NCI-H774 (cell line): Measurements from ENCODE around the gene POTEB3.
"Not testable (repeated sequence)": the region's sequence is repeated elsewhere in the genome, so short reads cannot be mapped to it uniquely, and the experiment has no call there.

ENCODE experiments used
- DNase-seq: peaks from one replicate; lab custom pipeline; 2025; lab: John Stamatoyannopoulos, UW

The POTEB3 gene

DNA sequence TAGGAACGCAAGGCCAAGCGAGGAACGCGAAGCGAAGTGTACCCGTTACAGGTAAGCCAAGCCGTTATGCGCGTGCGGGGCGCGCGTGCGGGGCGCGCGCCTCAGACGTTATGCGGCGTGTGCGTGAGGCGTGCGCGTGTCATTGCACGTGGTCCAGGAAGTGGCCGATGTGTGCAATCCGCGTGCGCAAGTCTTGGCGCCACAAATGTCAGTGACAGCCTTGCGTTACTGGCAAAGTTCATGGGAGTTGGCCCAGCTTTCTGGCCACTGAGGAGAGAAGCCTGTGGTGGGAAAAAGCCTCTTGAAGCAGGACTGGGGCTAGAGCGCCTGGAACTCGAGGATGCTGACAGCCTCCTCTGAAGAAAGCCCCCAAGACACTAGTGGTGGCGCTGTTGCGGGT, at the start of gene POTEB3:
Gene POTEB3 (minus strand): TSS at position 101 of the 400 bp plus-strand sequence. CDS start 488 bp downstream, outside the sequence.
- not testable (repeated sequence) for DNase-seq

DNA sequence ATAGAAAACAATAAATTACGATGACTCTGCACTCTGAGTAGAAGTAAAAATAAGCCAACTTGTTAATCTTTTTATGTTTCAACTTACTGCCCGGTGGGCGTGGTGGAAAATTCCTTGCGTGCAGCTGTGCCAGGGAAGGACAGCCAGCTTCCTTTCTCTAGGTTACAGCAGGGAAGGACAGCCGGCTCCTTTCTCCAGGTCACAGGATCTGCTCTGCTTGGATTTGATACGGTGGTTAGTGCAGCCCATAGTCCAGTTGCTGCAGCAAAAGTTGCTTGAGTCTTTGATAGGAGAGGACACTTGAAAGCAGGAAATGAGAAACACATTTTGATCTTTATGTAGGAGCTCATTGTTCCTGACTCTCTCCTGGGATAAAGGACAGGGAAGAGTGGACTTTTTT, 13.4 kb upstream of the POTEB3 start:
- not testable (repeated sequence) for DNase-seq

DNA sequence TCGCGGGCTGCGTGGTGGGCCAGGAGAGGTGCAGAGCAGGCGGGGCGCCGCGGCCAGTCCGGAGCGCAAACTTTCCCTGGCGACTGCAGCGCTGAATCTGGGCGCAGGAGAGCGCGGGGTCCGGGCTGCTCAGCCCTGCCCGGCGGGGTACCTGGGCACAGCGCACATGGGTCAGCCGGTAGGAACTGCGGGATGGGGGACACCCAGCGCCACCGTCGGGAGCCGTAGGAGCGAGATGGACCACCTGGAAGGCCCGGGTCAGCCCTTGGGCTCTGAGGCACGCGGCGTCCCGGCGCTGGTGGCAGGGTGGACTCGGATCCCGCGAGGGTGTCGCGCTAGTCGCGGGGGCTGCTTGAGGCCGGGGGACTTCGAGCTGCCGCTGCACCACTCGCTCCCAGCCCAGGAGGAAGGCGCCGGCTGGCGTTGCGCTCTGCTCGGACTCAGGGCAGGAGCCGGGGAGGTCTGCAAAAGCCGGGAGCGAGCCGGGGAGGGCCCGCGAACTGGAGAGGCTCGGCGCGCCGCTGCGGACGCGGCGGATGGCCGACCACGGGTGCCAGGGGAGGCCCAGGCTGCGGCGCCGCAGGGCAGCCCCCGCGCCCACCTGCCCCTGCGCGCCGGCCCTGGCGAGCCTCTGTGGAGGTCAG, 11.7 kb upstream of the POTEB3 start:
- DNase-seq, result not testable (repeated sequence)

DNA sequence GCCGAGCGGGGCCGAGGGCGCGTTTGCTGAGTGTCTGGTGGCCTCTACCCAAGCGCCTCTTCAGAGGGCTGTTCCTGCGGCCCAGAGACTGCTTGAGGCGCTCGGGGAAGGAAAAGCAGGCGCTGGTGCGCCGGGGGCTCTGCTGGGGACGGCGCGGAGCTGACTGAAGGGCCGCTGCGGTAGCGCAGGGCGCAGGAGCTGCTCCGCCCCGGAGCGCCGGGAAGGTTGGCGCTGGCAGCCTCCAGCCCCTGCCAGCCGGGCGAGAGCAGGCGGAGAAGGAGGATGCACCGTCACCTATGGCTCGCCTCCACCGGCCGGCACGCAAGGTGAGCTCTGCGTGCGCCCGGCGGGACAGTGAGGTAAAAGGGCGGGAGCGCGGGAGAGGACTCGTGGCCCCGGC, 11.2 kb upstream of the POTEB3 start:
- not testable (repeated sequence) for DNase-seq

DNA sequence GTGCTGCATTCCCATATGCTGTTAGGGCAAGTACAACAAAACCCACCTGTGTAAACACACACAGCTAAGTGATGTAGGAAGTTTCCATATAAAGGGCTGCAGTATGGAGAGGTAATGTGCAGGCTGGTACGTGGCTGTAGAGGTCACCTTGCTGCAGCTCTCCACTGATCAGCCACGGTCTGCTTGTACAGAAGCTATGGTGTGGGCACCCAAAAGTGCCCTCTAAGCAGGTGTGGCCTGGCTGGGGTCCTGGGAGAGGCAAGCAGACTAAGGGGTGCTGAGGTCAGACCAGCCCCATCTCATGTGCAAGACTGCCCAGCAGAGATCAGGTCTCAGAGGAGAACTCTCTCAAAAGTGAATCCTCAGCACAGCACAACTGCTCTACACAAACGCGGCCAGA, 32.9 kb downstream of the POTEB3 start:
- not testable (repeated sequence) for DNase-seq

DNA sequence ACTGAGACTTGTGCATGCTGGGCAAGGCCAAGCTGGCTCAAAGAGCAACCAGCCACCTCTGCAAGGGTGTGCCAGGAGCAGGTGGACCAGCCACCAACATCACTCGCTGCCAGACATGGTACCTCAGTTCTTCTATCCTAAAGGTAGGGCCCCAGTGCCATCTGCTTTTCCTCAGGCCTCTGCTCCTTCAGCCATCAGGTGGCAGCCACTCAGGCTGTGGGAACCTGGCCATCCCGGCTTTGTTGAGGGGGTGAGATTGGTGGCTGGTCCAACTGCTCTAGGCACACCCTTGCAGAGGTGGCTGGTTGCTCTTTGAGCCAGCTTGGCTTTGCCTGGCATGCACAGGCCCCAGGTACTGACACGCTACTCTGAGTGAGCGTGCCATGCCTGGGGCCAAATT, 38.8 kb downstream of the POTEB3 start:
- not testable (repeated sequence) for DNase-seq

DNA sequence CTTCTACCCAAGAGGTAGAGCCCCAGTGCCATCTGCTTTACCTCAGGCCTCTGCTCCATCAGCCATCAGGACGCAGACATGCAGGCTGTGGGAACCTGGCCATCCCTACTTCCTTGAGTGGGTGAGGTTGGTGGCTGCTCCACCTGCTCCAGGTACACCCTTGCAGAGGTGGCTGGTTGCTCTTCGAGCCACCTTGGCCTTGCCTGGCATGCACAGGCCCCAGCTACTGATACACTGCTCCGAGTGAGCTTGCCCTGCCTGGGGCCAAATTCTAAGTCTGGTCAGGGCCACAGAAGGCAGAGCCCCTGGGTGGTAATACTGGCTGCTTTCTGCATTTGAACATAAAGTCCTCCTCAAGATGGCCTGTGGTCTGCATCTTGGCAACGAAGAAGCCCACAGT, 41.2 kb downstream of the POTEB3 start:
- DNase-seq, result not testable (repeated sequence)

DNA sequence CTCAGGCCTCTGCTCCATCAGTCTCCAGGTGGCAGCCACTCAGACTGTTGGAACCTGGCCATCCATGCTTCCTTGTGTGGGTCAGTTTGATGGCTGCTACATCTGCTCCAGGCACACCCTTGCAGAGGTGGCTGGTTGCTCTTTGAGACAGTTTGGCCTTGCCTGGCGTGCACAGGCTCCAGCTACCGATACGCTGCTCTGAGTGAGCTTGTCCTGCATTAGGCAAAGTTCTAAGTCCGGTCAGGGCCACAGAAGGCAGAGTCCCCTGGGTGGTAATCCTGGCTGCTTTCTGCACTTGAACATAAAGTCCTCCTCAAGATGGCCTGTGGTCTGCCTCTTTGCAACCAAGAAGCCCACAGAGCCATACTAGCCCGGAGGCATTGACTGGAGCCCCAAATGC, 41.8 kb downstream of the POTEB3 start:
- not testable (repeated sequence) for DNase-seq

DNA sequence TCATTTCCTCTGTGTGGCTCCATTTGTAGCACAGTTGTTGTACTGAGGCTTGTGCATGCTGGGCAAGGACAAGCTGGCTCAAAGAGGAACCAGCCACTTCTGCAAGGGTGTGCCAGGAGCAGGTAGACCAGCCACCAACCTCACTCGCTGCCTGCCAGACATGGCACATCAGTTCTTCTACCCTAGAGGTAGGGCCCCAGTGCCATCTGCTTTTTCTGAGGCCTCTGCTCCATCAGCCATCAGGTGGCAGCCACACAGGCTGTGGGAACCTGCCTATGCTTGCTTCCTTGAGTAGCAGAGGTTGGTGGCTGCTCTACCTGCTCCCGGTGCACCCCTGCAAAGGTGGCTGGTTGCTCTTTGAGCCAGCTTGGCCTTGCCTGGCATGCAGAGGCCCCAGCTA, 42.6 kb downstream of the POTEB3 start:
- DNase-seq, result not testable (repeated sequence)

DNA sequence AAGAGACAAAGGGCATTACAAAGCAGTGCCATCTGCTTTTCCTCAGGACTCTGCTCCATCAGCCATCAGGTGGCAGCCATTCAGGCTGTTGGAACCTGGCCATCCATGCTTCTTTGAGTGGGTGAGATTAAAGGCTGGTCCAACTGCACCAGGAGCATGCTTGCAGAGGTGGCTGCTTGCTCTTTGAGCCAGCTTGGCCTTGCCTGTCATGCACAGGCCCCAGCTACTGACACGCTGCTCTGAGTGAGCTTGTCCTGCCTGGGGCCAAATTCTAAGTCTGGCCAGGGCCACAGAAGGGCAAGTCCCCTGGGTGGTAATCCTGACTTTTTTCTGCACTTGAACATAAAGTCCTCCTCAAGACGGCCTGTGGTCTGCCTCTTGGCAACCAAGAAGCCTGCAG, 43.1 kb downstream of the POTEB3 start:
- DNase-seq, result not testable (repeated sequence)

DNA sequence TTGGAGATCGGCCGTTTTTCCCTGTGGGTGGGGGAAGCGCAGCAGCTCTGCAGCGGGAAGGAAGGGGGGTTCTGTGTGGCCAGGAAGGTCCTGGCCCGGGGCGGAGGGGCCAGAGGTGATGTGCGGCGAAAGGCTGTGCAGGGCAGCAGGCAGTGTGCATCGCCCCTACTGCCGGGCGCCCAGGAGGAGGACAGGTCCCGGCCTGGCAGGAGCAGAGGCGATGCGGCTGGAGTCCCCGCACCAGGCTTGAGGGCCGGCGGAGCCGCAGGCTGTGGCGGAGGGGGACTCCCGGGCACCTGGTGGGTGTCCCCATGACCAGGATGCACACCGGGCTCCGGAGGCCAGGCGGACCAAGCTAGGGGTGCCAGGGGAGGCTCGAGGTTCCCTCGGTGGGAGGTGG, 54.3 kb downstream of the POTEB3 start:
- DNase-seq, result not testable (repeated sequence)

DNA sequence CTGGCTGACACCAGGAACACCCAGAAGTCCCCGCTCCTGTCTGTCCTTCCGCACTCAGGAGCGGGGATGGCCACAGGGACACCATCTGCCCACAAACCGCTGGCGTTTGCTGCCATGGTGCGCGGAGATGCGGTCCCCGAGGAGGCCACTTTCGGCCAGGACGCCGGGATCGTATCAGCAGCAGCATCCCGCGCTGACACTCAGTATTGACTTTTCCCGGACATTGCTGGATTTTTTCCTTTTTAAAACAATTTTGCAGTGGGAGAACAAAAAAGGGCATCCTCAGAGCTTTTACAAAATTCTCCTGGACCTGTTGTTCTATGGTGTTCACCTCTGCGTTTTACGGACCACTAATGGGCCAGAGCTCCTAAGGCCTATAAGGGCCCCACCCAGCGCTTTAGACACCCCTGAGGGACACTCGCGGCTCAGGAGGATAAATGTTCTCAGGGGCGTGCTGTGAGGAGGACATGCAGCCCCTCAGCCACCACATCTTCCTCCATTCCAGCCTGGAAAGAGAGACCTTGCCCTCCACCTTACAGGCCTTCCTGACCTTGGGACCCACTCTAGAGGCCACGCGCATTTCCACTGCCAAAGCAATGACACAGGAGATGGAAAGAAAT, 56.3 kb downstream of the POTEB3 start:
- not testable (repeated sequence) for DNase-seq

DNA sequence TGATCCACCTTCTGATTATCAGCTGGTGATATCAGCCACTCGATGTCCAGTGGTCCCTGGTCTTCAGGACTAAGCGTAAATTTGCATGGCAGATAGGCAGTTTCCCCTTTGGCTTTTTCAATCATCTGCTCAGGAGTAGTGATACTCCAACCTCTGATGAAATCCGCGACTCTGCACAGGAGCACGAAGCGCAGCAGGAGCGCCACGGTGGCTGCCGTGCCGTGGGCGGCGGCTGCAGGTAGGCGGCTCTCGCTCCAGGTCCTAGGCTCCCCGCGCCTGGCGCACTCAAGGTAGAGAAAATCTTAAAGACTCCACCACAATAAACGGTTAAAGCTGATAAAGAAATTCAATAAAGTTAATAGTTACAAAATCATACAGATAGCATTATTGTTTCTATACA, 66.6 kb downstream of the POTEB3 start:
- DNase-seq, result not testable (repeated sequence)

DNA sequence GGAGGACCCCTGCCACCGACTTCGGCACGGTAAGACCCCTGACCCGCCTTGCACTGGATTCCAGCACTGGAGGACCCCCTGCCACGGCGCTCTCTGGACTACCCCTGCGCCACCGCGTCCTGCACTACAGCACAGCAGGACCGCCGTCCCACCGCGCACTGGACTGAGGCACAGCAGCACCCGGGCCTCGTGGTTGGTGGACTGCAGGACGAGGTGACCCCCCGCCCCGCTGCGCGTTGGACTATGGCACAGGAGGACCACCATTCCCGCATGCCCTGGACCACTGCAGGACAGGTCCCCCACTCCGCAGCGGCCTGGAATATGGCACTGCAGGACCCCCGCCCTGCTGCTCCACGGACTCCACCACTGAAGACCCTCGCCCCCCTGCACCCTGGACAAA, 71.1 kb downstream of the POTEB3 start:
- not testable (repeated sequence) for DNase-seq

DNA sequence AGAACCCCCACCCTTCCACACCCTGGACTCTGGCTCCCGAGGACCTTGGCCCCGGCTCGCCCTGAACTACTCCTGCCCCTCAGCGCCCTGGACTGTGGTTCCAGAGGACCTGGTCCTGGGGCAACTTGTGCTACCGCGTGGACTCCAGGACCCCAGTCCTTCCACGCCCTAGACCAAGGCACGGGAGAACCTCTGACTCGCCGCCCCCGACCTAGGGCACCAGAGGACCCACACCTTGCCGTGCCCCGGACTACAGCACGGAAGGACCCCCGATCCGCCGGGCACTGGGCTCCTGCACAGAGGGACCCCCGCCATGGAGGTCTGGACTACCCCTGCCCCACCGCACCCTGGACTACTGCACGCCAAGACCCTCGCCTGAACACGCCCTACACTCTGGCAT, 71.7 kb downstream of the POTEB3 start:
- DNase-seq, result not testable (repeated sequence)
